Esophagus squamous epithelium (tissue), 5 donors: ENCODE measurements around the gene TNFAIP6. TPM values are rescaled to one million over a fixed set of nuclear protein-coding genes. Genes with fewer than 3 reads are reported as not detected.
A peak's percentile ranks its signal among the peaks of the same experiment; 100 is the strongest.

Source experiments
- DNase-seq: peaks from one replicate; lab custom pipeline; 2025; lab: John Stamatoyannopoulos, UW
- H3K27ac ChIP-seq, 4 donors: fragments of 200-600 bp; sonication (generic); one replicate each; pipeline ENCODE4 v1.5.1; 2016 to 2019; ENCODE audit warnings: mild to moderate bottlenecking in 1 of 4
- H3K27me3 ChIP-seq, 4 donors: fragments of 200-600 bp; sonication (generic); 1 replicate in 3 of 4; 2 replicates in 1 of 4; pipeline versions ENCODE4 v1.5.1 to v1.6.0; 2017 to 2021; ENCODE audit warnings: antibody characterized with exemption in 1 of 4
- H3K36me3 ChIP-seq, 3 donors: fragments of 200-600 bp; sonication (generic); one replicate each; pipeline ENCODE4 v1.5.1; 2016 to 2019
- H3K4me1 ChIP-seq, 3 donors: fragments of 200-600 bp; sonication (generic); one replicate each; pipeline ENCODE4 v1.5.1; 2017 to 2019
- H3K4me3 ChIP-seq, 4 donors: fragments of 200-600 bp; sonication (generic); 1 replicate in 3 of 4; 2 replicates in 1 of 4; pipeline ENCODE4 v1.5.1; 2016 to 2019; ENCODE audit warnings: mild to moderate bottlenecking in 2 of 4, moderate library complexity in 1 of 4
- H3K9me3 ChIP-seq, 3 donors: fragments of 200-600 bp; sonication (generic); one replicate each; pipeline ENCODE4 v1.5.1; 2016 to 2019
- CTCF ChIP-seq, 6 experiments: fragments of 450-650 bp in 4 of 6; fragments of 200-600 bp in 2 of 6; sonication (generic) in 2 of 6; IDR thresholded peaks; one replicate each; pipeline ENCODE4 v1.5.1; 2016 to 2019; ENCODE audit warnings: antibody characterized with exemption in 6 of 6, mild to moderate bottlenecking in 4 of 6, moderate library complexity in 4 of 6
- POLR2A ChIP-seq, 4 donors: fragments of 450-650 bp; IDR thresholded peaks; one replicate each; pipeline ENCODE4 v1.6.1; 2017; ENCODE audit warnings: antibody characterized with exemption in 4 of 4, mild to moderate bottlenecking in 4 of 4, moderate library complexity in 3 of 4
- WGBS, 2 donors: methylation state at CpG; one replicate each; pipeline ENCODE4 v1.1.5; 2018; 5-methylcytosine and 5-hydroxymethylcytosine counted together
- intact Hi-C: fragments of 100-400 bp; cut with DNase I; formaldehyde crosslinking; loops from one replicate; pipeline ENCODE4 v1.15.0; 2022
- total RNA-seq, 4 donors: library from RNA; depleted of rRNA; stranded (reverse); fragments of >200 nt; gene quantifications; one replicate each; pipeline ENCODE4 v1.1.0, GENCODE V29; 2016
- donor health status: DM: yes; HTN: yes; CAD: no.

Gene TNFAIP6
- total RNA-seq, 4 donors from 2014 or later, result 0.95 to 3.3 (median 1.2) TPM; not detected in 1

GRCh38 chr2:151359768-151360461, 2.5 kb downstream of the TNFAIP6 start:
- no peak for TF ChIP-seq POLR2A (IDR thresholded peaks at IDR 0.05)
- TF ChIP-seq CTCF (IDR thresholded peaks at IDR 0.05), result no peak
- Histone ChIP-seq H3K4me3 (no peak overlapping the region), H3K36me3 (no peaks in the 10 kb centered on the region), H3K4me1 (peaks cover 0 to 2% (median 0%) of the 10 kb centered on the region in 3 donors), H3K27me3 (no peaks in the 10 kb centered on the region), H3K27ac (no peak overlapping the region), H3K9me3 (no peaks in the 10 kb centered on the region)
- intact Hi-C loops, result no loop called here
- WGBS, 2 donors, result 86 to 92% methylated on average over 4 of the region's 4 CpGs
- DNase-seq, result no peak

- H3K27ac ChIP-seq, result no peak overlapping the region
- WGBS, 2 donors, result 74% methylated on average over 3 of the region's 3 CpGs
- no peak overlapping the region for H3K4me3 ChIP-seq
- no peaks in the 10 kb centered on the region for H3K27me3 ChIP-seq
- DNase-seq, result no peak
- intact Hi-C loops, result no loop called here
- peaks cover 0 to 1% (median 0%) of the 10 kb centered on the region in 3 donors for H3K4me1 ChIP-seq
- no peaks in the 10 kb centered on the region for H3K36me3 ChIP-seq
- no peaks in the 10 kb centered on the region for H3K9me3 ChIP-seq
- no peak for TF ChIP-seq POLR2A (IDR thresholded peaks at IDR 0.05)
- TF ChIP-seq CTCF (IDR thresholded peaks at IDR 0.05), result no peak
Observed at GRCh38 chr2:151361674-151362370, 4.4 kb downstream of the TNFAIP6 start.

- WGBS, 2 donors, result 52 to 68% methylated on average over 8 of the region's 8 CpGs
- H3K4me1 ChIP-seq, result no peaks in the 10 kb centered on the region
- H3K27me3 ChIP-seq, result no peaks in the 10 kb centered on the region
- H3K27ac ChIP-seq, result peak overlapping the region in 1 of 4 donors; percentile 21
- no peaks in the 10 kb centered on the region for H3K36me3 ChIP-seq
- no peak for DNase-seq
- H3K4me3 ChIP-seq, result peak overlapping the region in 1 of 4 donors; percentile 26
- H3K9me3 ChIP-seq, result no peaks in the 10 kb centered on the region
- no peak for TF ChIP-seq CTCF (IDR thresholded peaks at IDR 0.05)
- TF ChIP-seq POLR2A (IDR thresholded peaks at IDR 0.05), result no peak
- intact Hi-C loops, result no loop called here
Observed at GRCh38 chr2:151363709-151364108, 6.3 kb downstream of the TNFAIP6 start.

- H3K4me1 ChIP-seq, result no peaks in the 10 kb centered on the region
- TF ChIP-seq POLR2A (IDR thresholded peaks at IDR 0.05) (no peak), CTCF (IDR thresholded peaks at IDR 0.05) (no peak)
- H3K9me3 ChIP-seq, result no peaks in the 10 kb centered on the region
- WGBS, 2 donors, result 74 to 82% methylated on average over 2 of the region's 2 CpGs
- no peak overlapping the region for H3K4me3 ChIP-seq
- no peaks in the 10 kb centered on the region for H3K36me3 ChIP-seq
- intact Hi-C loops, result no loop called here
- H3K27ac ChIP-seq, result no peak overlapping the region
- no peaks in the 10 kb centered on the region for H3K27me3 ChIP-seq
- no peak for DNase-seq
Observed at GRCh38 chr2:151367571-151367970, 10.2 kb downstream of the TNFAIP6 start.

- intact Hi-C loops, result no loop called here
- TF ChIP-seq POLR2A (IDR thresholded peaks at IDR 0.05), result no peak
- TF ChIP-seq CTCF (IDR thresholded peaks at IDR 0.05), result no peak
- DNase-seq, result no peak
- Histone ChIP-seq H3K9me3 (no peaks in the 10 kb centered on the region), H3K27me3 (no peaks in the 10 kb centered on the region), H3K36me3 (no peaks in the 10 kb centered on the region), H3K4me1 (no peaks in the 10 kb centered on the region), H3K27ac (no peak overlapping the region), H3K4me3 (no peak overlapping the region)
- 14 to 20% methylated on average over 3 of the region's 3 CpGs for WGBS, 2 donors
Observed at GRCh38 chr2:151374436-151374835, 17.0 kb downstream of the TNFAIP6 start.
